Cerebellar nuclear complex (tissue), 1 donor: ENCODE data around the gene LIM2.
"Not testable (repeated sequence)": the region's sequence is repeated elsewhere in the genome, so short reads cannot be mapped to it uniquely, and the experiment has no call there.

Experiments
- DNase-seq, 2 experiments: peaks; one replicate each; lab custom pipeline; 2025; lab: John Stamatoyannopoulos, UW

LIM2 gene, protein sequence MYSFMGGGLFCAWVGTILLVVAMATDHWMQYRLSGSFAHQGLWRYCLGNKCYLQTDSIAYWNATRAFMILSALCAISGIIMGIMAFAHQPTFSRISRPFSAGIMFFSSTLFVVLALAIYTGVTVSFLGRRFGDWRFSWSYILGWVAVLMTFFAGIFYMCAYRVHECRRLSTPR

DNA sequence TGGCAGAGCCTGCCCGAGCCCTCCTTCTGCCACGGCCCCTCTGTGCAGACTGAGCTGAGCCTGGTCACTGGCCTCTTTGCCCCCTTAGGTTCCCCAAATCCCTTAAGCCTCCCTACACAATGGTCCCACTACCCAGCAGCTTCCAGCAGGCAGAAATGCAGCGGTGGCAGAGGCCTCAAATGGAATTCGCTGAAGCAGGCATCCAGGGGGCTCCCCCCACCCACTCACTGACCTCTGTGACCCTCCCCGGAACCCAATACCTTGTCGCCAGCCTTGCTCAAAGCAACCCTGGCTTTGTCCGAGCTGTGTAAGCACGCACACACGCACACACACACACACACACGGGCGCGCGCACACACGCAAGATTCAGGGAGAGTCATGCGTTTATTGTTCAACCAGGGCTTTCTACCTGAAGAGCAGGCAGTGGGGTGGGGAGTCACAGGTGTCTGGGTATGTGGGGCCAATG is at the start of gene LIM2:
TSS of gene LIM2 (minus strand) at position 51 of the 466 bp plus-strand sequence. CDS start 531 bp downstream, outside the sequence.
- DNase-seq: no peak

- DNase-seq: no peak
These were observed 46.7 kb upstream of the LIM2 start for GRCh38 chr19:51434456-51434855.

GRCh38 chr19:51433043-51433442 is 45.3 kb upstream of the LIM2 start:
- DNase-seq: no peak

DNA sequence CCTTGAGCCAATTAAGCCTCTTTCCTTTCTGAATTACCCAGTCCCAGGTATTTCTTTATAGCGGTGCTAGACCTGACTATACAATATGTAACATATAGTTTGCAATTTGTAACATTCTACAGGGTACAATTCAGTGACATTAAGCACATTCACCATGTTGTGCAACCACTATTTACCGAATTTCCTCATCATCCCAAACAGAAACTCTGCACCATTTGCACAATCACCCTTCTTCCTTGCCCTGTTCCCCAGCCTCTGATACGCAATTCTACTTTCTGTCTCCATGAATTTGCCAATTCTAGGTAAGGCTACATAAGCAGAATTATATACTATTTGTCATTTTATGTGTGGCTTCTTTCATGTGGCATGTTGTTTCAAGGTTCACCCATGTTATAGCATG is 43.4 kb upstream of the LIM2 start:
- no peak for DNase-seq

- DNase-seq: no peak
These were observed 42.4 kb upstream of the LIM2 start for GRCh38 chr19:51430221-51430620.

GRCh38 chr19:51427201-51427600 is 39.4 kb upstream of the LIM2 start:
- DNase-seq: no peak

DNA sequence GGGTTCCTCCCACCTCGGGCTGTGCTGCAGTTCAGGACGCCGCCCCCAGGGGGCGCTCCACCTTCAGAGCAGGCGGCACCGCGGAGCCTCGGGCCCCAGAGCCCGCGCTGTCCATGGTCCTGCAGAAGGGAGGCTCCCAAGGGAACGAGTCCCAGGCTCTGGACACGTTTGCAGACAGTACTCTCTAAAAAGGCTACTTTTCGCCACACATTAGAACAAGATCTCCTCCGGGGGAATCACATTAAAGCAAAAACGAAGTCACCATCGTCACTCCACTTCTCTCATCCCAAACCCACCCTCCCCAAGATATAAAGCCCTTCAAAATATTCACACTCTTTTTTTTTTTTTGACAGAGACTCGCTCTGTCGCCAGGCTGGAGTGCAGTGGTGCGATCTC is 34.3 kb upstream of the LIM2 start:
- DNase-seq: no peak

DNA sequence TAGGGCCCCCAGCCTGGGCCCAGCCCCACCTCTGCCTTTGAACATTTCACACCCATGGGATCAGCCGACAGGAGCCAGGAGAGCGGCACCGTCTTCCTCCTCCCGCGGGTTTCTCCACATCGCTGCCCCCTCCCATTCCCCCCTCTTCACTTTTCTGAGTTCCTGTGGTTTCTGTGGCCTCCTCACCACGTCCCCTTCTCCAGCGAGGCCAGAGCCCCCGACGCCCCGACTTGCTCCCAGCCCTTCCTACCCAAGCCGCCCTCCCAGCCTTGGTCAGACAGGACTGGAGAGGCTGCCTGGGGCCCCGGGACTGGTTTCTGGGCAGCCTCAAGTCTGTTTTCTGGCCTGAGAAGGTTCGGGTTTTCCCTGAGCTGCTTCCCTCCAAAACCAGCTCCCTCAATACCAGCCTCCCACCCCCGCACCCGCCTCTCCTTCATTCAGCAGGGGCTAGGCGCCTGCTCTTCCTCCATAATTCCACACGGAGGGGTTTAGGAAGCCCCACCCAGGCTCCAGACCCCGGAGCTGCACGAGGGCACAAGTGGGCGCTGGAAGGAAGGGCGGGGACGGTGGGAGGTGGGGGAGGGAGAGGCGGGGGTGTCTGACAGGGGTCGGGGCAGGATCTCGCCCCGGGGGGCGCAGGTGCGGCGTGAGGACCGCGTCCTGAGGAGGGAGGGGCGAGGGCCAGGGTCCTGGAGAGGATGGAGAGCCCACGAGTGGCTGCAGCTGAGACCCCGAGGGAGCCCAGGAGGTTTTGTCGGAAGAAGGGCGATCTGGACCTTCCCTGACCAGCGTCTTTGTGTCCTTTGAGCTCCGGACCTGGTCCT is 33.7 kb upstream of the LIM2 start:
- no peak for DNase-seq

GRCh38 chr19:51420511-51420910 is 32.7 kb upstream of the LIM2 start:
- DNase-seq: not testable (repeated sequence)

DNA sequence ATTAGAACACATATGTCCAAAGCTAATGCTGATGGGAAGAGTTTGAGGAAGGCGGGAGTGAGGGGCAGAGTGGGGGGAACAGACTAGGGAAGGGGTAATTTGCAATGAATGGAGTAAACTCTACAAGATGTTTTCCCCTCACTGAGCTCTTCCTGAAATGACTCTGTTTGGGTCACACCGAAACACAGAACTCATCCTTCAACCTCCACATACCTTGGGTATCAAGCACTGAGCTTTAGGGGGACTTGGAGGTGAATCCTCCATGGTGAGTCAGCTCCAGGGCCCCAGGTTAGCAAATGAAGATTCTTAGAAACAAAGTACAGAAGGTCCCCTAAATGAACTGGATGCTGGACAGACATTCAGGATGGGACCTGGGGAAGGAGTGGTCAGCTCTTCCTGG is 30.9 kb upstream of the LIM2 start:
- no peak for DNase-seq

- no peak for DNase-seq
These were observed 30.0 kb upstream of the LIM2 start for GRCh38 chr19:51417810-51418157.

- no peak for DNase-seq
These were observed 29.5 kb upstream of the LIM2 start, which contains the start of gene SIGLEC10 for GRCh38 chr19:51417107-51417809. TSS of gene SIGLEC10 (minus strand) at chr19:51417642. CDS start at chr19:51417581, 61 bp downstream.

DNA sequence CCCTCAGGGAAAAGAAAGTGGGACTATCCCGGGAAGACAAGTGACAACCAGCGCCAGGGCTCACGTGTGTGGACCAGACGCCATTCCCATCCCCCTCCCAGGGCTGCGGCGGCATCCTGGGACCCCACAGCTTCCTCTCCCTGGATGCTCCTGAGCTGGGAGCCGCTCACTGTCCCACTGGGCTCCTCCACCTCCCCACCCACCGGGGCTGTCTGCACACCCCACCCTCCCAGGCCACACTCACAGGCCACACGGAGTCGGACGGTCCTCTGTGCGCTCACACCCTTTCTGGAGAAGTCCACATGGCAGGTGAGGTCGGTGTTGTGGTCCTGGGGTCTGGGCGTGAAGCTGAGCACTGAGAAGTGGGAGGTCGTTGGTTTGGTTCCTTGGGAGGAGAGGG is 28.6 kb upstream of the LIM2 start:
- DNase-seq: not testable (repeated sequence)

- DNase-seq: no peak
These were observed 27.4 kb upstream of the LIM2 start for GRCh38 chr19:51415187-51415586.

DNA sequence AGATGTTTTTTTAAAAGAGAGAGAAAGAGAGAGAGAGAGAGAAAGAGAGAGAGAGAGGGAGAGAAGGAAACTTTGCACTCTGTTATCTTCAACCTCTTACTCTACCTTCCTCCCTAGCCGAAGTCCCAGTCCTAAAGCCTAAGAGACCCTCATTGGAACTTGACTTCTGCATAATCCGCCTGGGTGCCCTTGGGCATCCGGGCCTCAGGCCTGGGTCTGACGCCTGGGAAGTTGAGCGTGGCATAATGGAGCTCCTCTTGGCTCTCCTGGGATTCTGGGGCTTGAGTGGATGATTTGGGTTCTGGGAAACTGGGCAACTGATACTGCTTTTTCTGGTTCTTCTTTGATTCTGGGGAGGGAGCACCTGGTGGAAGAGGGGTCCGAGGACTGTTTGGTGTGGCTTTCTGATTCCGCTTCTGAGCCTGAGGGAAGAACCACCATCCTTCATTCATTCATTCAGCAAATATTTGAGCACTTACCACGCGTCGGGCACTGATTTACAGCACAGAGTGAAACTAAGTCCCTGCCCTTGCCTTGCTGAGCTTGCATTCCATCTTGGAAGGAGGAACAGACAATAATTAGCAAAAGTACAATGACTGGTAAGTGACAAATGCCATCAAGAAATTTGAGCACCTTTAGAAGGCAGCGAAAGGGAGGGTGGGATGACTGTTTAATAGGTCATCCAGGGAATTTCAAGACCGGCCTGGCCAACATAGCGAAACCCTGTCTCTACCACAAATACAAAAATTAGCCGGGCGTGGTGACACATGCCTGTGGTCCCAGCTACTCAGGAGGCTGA is 23.4 kb upstream of the LIM2 start:
- DNase-seq: no peak

GRCh38 chr19:51407511-51408131 is 19.8 kb upstream of the LIM2 start:
- DNase-seq: no peak

DNA sequence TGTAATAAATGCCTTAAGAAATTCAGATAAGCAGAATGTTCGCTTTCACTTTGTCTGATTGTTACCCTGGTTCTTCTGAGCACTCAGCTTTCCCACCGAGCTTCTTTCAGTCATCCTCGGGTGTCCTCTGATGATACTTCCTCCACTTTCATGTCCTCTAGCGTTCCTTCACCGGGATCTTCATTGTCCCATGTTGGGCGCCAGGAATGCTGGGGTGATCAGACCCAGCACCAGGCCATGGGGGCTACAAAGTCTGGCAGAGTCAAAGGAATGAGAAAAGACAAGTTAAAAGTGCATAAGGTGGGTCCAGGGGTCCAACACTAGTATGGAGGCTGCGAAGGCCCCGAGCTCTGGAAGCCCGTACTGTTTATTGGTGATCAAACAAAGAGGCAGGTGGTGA is 14.3 kb upstream of the LIM2 start:
- no peak for DNase-seq

DNA sequence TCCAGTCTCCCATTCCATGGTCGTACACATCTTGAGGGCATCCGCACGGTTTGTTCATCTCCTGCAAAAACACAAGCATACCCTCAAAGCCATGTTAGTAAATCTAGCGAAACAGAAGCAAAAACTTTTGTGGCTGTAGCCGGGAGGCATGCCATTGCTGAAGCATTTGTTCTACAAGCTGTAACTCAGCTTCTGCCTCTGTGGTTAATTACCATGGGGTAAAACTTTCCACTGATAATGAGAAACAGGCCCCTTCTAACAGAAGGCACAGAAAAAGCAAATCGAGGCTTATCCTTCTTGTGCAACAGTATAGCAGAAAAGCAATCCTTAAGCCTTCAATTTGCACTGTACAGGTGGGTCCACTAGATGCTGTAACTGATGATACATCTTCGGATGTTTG is 12.2 kb upstream of the LIM2 start:
- DNase-seq: not testable (repeated sequence)

DNA sequence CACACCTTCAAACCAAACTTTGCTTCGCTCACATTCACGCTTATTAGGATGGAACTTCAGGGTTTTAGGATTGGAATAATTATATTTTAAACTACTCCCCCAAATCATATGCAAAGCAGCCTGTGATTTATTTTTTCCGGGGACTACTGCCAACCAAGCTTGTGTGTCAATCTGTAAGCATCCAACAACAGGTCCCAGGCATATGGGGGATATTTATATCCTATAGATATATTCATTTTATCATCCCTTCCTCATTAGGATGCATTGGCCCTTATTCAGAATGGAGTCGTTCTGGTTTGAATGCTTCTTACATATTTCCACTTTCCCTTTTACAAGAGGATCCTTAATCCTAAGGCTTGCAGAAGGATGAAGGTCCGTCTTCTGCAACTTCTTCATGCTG is 11.5 kb upstream of the LIM2 start:
- no peak for DNase-seq

DNA sequence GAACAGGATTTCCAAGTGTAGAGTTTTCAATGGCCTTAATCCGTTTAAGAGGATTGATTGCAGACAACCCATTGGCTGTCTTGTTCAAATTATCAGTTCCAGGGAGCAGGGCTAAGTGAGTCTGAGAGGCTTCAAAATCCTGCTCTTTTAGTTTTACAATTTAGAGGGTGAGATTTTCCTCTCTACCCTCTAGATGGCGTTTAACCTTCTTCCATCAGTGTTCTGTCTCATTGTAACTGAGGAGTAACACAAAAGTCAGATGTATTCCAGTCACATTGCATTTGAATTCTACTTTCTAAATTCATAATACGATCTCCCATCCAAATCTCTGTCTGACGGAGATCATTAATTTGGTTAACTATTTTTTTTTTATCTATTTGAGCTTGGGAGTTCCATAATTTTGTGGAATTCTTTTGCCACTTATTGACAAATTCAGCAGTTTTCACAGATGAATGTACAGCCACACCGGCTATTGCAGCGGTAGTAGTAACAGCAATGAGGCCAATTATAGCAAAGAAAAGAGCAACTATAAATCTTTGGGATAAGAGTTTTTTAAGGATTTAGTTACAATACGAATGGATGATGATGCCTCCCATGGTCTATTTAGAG is 10.4 kb upstream of the LIM2 start:
- no peak for DNase-seq

DNA sequence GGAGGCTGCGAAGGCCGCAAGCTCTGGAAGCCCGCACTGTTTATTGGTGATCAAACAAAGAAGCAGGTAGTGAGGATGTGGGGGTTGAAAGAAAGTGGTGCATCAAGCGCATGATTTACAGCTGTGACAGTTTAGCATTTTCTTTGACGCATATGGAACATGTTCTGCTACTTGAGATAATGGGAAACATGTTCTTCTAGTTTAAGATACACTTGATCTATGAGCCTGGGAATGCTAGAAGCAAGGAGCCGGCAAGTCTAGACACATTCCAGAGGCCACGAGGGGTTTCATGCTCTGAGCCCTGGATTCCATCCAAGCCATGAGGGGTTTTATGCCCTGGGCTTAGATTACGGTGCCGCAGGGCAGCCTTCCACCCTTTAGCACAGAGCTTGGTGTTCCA is 9.7 kb upstream of the LIM2 start:
- DNase-seq: not testable (repeated sequence)
